ENCODE results near the gene ASTN1.

The ASTN1 gene

DNA sequence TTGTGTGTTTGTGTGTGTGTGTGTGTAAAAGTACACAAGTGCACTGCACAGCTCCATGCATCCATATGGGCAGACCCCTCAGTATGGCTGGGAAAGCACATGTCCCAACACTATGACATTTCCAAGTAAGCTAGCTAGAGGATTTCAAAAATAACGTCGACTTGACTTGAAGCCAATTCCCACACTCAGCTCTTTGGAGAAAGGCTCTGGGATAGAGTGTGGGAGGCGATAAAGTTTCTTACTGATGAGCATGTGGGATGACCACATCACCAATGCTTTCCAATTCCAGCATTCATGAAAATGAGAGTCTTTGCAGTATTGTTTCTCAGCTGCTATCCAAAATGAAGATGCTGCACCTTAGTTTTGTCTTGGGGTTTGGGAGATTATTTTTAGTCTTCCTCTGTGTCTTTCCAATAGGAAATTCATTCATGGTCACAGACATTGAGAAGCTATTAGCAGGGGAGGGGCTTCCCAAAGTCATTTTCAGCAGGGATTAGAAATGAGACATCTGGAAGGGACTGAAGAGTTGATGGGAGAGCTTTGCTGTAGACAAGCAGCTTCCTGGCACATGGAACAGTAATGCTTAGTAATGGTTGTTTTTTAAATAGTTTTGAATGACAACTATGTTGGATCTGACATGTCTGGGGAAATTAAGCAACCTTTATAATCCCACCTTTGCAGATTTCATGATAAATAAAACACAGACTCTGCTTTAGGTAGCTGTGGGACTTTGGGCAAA is 143.5 kb downstream of the ASTN1 start:
- ATAC-seq (ENCODE audit: low read depth) (no peak), DNase-seq (ENCODE audit: low spot score in 2 of 2) (no peak)
- Mint-ChIP-seq H3K9me3 (no peaks in the 10 kb centered on the region), H3K36me3 (no peaks in the 10 kb centered on the region), H3K27me3 (peaks cover 2% of the 10 kb centered on the region), H3K27ac (no peak overlapping the region), H3K4me3 (no peak overlapping the region), H3K4me1 (no peaks in the 10 kb centered on the region)

DNA sequence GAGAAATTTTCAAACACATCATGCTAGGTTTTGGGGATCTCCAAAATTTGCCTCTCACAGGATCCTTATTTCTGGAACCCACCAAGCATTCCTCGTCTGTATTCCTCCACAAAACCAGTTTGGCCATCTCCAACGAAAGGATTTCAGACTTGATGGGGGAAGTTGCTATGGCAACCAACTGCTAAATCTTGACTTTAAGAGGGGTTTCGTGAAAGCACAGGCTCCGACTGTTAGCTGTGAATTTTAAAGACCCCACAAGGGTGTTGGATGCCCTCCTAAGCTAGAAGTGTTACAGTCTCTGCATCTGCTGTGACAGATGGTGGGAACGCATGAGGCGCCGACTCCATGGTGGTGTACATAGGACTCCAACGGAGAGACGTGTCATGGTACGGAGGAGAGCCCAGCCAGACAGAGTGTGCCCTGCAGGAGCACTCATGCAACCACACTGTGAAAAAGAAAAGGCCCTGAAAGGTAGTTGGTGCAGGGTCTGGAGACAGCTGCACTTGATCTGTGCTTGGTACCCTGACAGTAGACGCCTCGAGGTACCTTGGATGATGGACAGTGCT is 147.1 kb downstream of the ASTN1 start:
- ATAC-seq (ENCODE audit: low read depth) (no peak), DNase-seq (ENCODE audit: low spot score in 2 of 2) (no peak)
- Mint-ChIP-seq H3K4me3 (no peak overlapping the region), H3K27me3 (peaks cover 2% of the 10 kb centered on the region), H3K27ac (no peak overlapping the region), H3K36me3 (no peaks in the 10 kb centered on the region), H3K9me3 (no peaks in the 10 kb centered on the region), H3K4me1 (no peaks in the 10 kb centered on the region)

DNA sequence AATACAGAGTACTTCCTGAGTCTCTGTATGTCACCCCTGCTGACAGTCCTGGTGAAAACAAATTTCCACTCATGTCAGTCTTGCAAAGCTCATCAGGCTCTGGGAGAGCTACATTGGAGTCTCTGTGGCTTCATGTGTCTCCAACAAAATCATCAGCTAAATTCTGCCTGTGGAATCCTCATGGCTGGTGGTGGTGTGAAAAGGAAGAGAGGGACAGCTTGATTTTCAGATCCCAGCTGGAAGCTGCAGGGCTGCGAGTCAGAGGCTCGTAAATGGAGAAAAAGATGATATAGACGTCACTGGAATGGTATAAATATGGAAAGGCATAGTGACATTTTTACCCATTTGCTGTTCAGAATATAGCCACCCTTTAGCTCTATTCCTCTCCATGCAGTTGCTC is 150.2 kb downstream of the ASTN1 start:
- ATAC-seq (ENCODE audit: low read depth) (no peak), DNase-seq (ENCODE audit: low spot score in 2 of 2) (no peak)
- Mint-ChIP-seq H3K9me3 (no peaks in the 10 kb centered on the region), H3K27ac (no peak overlapping the region), H3K36me3 (no peaks in the 10 kb centered on the region), H3K4me3 (no peak overlapping the region), H3K4me1 (no peaks in the 10 kb centered on the region), H3K27me3 (peaks cover 2% of the 10 kb centered on the region)

DNA sequence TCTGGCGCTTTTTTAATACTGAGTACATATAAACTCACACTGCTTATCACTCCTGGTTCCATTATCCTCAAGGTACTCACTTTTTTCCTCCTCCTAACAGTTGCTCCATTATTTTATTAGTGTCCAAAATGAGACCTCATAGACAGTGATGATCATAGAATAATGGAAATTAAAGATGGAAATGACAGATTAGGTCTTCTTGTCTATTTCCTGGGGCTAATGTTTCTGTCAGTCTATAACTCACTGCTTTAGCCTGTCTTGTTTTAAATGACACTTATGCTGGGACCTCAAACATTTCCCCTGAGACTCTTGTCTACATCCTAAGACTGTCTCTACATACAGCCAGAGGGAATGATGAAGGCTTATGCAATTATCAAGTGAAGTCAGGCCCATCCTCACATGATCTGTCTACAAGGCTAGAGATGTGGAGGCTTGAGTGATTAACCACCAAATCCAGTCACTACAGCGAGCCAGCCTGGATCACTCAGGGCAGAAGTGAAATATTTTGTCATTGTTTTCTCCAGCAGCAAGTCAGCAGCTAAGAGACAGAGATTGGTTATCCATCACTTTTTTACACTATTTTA is 152.1 kb downstream of the ASTN1 start:
- DNase-seq (ENCODE audit: low spot score in 2 of 2) = no peak
- Mint-ChIP-seq H3K36me3 (no peaks in the 10 kb centered on the region), H3K4me1 (no peaks in the 10 kb centered on the region), H3K27me3 (peaks cover 2% of the 10 kb centered on the region), H3K4me3 (no peak overlapping the region), H3K9me3 (peaks cover 2% of the 10 kb centered on the region), H3K27ac (no peak overlapping the region)
- no peak for ATAC-seq (ENCODE audit: low read depth)

DNA sequence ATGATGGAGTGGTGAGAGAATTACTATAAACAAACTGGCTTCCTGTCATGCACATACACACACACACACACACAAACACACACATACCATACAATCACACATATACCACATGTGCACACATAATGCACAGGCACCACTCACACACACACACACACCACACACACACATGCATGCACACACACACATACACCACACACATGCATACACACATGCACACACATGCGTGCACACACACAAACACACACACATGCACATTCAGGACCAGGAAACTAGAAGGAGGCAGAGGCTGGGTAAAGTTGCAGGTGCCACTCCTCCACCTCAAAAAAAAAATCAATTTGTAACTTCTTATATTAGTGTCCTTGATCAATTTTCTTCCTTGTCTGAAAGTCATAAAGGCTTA is 153.0 kb downstream of the ASTN1 start:
- peaks cover 2% of the 10 kb centered on the region for H3K27me3 Mint-ChIP-seq

DNA sequence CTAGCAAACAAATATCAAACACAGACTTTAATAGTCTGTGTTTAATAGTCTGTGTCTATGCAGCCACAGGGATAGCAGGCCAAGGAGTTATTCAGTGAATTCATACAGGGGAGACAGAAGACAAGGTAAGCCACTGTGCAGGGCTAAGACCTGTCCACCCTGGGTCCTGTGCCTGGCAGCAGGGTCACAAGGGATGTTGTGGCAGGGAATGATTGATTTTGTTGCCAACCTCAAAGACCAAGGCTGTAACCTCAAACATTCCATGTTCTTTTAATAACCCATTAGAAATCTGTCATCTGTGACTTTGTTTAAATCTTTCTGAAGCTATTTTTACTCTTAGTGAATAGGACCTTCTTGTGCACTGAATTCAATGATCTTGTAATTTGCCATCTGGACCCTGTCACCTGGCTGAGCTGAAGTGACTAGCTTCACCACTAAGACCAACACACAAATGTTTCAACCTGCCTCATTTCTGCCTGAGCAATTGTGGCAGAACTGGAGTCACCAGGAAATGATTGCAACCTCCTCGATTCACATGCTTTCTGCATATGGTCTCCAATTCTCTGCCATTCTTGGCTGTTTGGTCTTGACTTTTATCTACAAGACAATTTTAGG is 154.2 kb downstream of the ASTN1 start:
- DNase-seq (ENCODE audit: low spot score in 2 of 2) (no peak), ATAC-seq (ENCODE audit: low read depth) (no peak)
- no peak overlapping the region for H3K4me3 Mint-ChIP-seq
- H3K27me3 Mint-ChIP-seq = peaks cover 2% of the 10 kb centered on the region
- H3K9me3 Mint-ChIP-seq = peaks cover 2% of the 10 kb centered on the region
- no peak overlapping the region for H3K27ac Mint-ChIP-seq
- no peaks in the 10 kb centered on the region for H3K36me3 Mint-ChIP-seq
- no peaks in the 10 kb centered on the region for H3K4me1 Mint-ChIP-seq

More for the DNA sequence above, 153.0 kb downstream of the ASTN1 start:
- DNase-seq (ENCODE audit: low spot score in 2 of 2) (no peak), ATAC-seq (ENCODE audit: low read depth) (no peak)
- H3K4me1 Mint-ChIP-seq = no peaks in the 10 kb centered on the region
- no peak overlapping the region for H3K4me3 Mint-ChIP-seq
- H3K27ac Mint-ChIP-seq = no peak overlapping the region
- H3K36me3 Mint-ChIP-seq = no peaks in the 10 kb centered on the region
- H3K9me3 Mint-ChIP-seq = peaks cover 2% of the 10 kb centered on the region

DNA sequence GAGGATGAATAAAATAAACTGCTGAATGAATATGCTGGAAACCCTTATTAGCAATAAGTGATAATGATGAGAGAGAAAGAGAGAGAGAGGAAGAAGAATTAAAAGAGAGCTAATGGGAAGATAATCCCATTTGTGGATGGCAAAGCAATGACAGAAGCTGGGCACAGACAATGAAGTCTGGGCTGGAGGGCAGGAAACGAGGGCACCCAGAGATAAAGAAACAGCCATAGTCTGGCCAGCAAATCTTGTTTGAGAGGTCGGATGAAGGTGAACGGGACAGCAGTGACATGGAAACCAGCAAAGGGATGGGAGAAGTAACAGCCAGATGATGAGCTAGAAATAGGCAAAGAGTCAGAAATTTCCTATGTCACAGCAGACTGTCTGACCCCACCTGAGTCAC is 155.9 kb downstream of the ASTN1 start:
- DNase-seq (ENCODE audit: low spot score in 2 of 2) (no peak), ATAC-seq (ENCODE audit: low read depth) (no peak)
- Mint-ChIP-seq H3K36me3 (no peaks in the 10 kb centered on the region), H3K27ac (no peak overlapping the region), H3K4me3 (no peak overlapping the region), H3K9me3 (peaks cover 2% of the 10 kb centered on the region), H3K4me1 (no peaks in the 10 kb centered on the region), H3K27me3 (peaks cover 2% of the 10 kb centered on the region)

DNA sequence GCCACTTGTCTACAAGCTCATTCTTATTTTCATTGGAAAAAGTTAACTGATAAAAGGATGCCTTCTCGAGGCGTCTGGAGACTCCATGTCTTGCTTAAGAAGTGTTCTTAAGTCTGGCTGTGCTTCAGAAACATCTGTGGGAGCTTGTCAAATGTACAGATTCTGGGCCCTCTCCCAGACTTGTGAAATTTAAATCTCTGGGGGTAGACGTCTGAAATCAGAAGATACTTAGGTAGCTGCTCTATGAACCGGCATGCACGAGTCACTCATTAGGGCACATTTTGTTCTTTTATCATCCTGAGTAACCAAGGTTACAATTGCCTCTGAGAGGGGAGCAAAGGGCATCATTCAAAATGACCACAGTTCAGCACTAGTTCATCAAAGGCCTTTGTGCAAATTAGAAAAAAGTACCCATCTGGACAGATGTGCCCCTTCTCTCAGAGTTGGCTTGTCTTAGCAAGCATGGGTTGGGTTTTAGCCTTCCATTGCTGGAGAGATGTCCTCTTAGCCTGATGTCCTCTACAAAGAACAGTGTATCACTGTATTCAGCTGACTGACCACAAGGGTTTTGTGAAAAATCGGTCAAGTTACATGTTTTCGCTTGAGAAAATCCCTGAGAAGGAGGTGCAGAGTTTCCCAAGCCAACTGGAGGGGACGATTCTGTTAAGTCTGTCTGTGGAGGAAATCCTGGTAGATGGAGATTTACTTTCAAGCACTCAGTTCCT is 156.9 kb downstream of the ASTN1 start:
- DNase-seq (ENCODE audit: low spot score in 2 of 2) (no peak), ATAC-seq (ENCODE audit: low read depth) (no peak)
- Mint-ChIP-seq H3K27ac (no peak overlapping the region), H3K27me3 (peaks cover 2% of the 10 kb centered on the region), H3K9me3 (peaks cover 2% of the 10 kb centered on the region), H3K36me3 (no peaks in the 10 kb centered on the region), H3K4me1 (no peaks in the 10 kb centered on the region), H3K4me3 (no peak overlapping the region)

DNA sequence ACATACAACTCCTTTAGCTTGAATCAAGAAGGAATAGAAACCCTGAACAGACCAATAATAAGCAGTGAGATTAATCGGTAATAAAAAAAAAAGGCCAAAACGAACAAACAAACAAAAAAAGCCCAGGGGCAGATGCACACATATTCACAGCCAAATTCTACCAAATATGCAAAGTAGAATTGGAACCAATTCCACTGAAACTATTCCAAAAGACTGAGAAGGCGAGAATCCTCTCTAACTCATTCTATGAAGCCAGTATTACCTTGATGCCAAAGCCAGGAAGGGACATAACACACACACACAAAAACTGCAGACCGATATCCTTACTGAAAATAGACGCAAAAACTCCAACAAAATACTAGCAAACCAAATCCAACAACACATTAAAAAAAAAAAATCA is 161.6 kb downstream of the ASTN1 start:
- no peaks in the 10 kb centered on the region for H3K4me1 Mint-ChIP-seq
- no peaks in the 10 kb centered on the region for H3K36me3 Mint-ChIP-seq
- H3K27me3 Mint-ChIP-seq = no peaks in the 10 kb centered on the region
- H3K4me3 Mint-ChIP-seq = no peak overlapping the region
- no peak overlapping the region for H3K27ac Mint-ChIP-seq
- no peak for ATAC-seq (ENCODE audit: low read depth)
- no peaks in the 10 kb centered on the region for H3K9me3 Mint-ChIP-seq
- DNase-seq (ENCODE audit: low spot score in 2 of 2) = no peak

DNA sequence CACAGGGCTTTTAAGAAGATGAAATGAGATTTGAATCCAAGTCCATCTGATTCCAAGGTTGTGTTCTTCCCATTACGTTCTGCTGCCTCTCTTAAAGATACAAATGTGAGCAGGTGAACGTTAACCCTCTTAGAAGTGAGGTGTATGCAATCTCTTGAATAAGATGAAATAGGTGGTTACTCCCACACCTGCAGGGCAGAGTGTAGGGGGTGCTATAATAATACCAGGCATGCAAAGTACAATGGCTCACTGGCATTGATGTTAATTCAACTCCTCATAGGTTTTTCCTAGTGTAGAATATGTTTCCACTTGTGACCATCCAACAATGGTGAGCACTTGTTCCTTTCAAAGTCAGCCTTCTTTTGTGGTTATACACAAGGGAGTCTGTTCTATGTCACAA is 163.0 kb downstream of the ASTN1 start:
- no peak overlapping the region for H3K4me3 Mint-ChIP-seq
- no peaks in the 10 kb centered on the region for H3K4me1 Mint-ChIP-seq
- peaks cover 2% of the 10 kb centered on the region for H3K27me3 Mint-ChIP-seq
- no peak overlapping the region for H3K27ac Mint-ChIP-seq
- ATAC-seq (ENCODE audit: low read depth) (no peak), DNase-seq (ENCODE audit: low spot score in 2 of 2) (no peak)
- peaks cover 1% of the 10 kb centered on the region for H3K9me3 Mint-ChIP-seq
- no peaks in the 10 kb centered on the region for H3K36me3 Mint-ChIP-seq

DNA sequence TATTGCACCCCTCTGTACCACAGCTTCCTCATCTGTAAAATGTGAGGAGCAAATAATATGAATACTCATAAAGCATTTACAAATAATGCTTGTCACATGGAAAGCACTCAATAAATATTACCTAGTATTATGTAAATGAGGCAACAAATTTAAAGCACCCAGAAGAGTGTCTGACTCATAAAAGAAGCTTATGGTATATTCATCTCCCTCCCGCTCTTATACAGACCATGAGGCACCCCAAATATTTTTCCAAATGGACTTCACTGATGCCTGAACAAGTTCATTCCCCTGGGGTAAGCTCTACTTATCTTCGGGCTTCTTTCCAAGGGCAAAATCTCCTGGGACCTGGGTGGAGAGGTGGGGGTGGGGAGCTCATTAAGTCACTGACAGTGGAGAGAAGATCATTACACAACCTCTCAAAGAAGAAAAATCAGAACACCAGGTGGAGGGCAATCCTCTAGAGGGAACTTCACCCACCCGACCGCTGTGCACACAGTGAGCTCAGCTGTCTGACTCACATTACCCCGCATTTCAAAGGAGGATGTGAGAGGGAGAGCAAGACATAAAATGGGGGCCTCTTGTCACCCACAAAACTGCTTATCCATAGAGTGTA is 166.2 kb downstream of the ASTN1 start:
- Mint-ChIP-seq H3K4me1 (no peaks in the 10 kb centered on the region), H3K9me3 (peaks cover 2% of the 10 kb centered on the region), H3K27ac (no peak overlapping the region), H3K4me3 (no peak overlapping the region), H3K27me3 (peaks cover 11% of the 10 kb centered on the region), H3K36me3 (no peaks in the 10 kb centered on the region)
- ATAC-seq (ENCODE audit: low read depth) (no peak), DNase-seq (ENCODE audit: low spot score in 2 of 2) (no peak)

DNA sequence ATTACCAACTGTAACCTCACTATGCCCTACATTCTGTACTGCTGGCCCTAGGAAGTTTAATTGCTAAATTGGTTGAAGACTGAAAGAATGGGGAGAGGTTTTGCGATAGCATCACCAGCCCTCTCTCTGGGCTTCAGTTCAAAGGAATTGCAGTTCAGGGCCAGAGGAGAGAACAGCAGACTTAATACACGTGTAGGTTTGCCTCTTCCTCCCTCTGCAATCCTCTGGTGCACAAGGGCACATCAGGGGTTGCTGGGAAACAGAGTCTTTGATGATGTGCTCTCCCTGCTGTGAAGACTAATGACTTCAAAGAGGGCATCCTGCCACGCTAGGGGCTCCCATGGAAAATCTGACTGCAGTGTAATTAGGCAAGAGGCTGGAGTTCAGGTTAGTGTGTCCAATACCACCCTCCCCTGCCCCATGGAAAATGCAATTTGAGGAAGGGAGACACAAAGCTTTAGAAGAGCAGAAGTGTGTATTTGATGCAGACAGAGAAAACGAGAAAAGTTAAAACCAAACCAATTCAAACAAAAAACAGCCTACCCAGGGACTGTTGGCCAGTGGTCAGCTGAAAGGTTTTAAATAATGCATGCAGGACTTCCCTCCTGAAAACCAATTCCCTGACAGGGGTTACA is 167.9 kb downstream of the ASTN1 start:
- ATAC-seq (ENCODE audit: low read depth) = no peak
- H3K9me3 Mint-ChIP-seq = peaks cover 2% of the 10 kb centered on the region
- H3K27ac Mint-ChIP-seq = no peak overlapping the region
- DNase-seq (ENCODE audit: low spot score in 2 of 2) = no peak
- no peaks in the 10 kb centered on the region for H3K36me3 Mint-ChIP-seq
- no peak overlapping the region for H3K4me3 Mint-ChIP-seq
- H3K4me1 Mint-ChIP-seq = no peaks in the 10 kb centered on the region
- peaks cover 11% of the 10 kb centered on the region for H3K27me3 Mint-ChIP-seq

DNA sequence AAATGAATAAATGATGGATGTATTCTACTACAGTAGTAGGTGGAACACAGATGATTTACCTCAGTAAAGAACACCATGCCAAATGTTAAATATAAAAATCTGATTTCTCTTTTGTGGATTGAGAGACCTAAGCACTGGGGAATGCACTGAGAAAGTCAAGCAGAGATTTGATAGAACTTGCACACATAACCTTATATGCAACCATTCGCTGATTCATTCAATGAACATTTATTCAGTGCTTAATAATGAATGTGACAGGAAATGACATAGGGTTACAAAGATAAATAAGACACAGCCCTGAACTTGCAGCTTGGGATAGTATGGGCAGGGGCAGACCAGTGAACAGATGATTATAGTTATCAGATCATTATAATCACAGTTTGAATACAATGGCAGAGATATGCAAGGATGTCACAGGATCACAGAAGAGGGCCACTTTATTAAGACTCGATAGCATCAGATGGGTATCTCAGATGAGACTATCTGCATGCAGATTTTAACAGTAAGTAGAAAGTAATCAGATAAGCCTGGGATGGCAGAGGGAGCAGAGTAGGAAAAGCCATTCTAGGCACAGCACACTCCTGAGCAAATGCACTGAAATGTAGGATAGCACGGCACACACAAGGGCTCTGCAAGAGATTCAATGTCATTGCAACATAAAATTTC is 169.4 kb downstream of the ASTN1 start:
- no peak for ATAC-seq (ENCODE audit: low read depth)
- H3K27ac Mint-ChIP-seq = no peak overlapping the region

More for the DNA sequence above, 169.4 kb downstream of the ASTN1 start:
- peaks cover 13% of the 10 kb centered on the region for H3K27me3 Mint-ChIP-seq
- H3K9me3 Mint-ChIP-seq = peaks cover 2% of the 10 kb centered on the region
- H3K4me3 Mint-ChIP-seq = no peak overlapping the region
- H3K36me3 Mint-ChIP-seq = no peaks in the 10 kb centered on the region
- H3K4me1 Mint-ChIP-seq = no peaks in the 10 kb centered on the region
- no peak for DNase-seq (ENCODE audit: low spot score in 2 of 2)

Data from memory B cell (primary cell).